Left renal pelvis (tissue), 4 donors: ENCODE results near the gene SHCBP1. TPM values are rescaled to one million over a fixed set of nuclear protein-coding genes. Genes with fewer than 3 reads are reported as not detected.
"Not testable (repeated sequence)": the region's sequence is repeated elsewhere in the genome, so short reads cannot be mapped to it uniquely, and the experiment has no call there.

Experiments used
- DNase-seq, 4 donors: peaks; one replicate each; pipeline ENCODE4 v3.0.0-alpha.2; 2013; ENCODE audit warnings: low read depth in 4 of 4, low spot score in 3 of 4
- polyA plus RNA-seq, 4 donors: library from polyadenylated mRNA; unstranded; fragments of 120-200 nt; gene quantifications; one replicate each; pipeline ENCODE4 v1.2.1, GENCODE V29; 2013; ENCODE audit not compliant: insufficient read length in 4 of 4

SHCBP1 gene
- 10 to 100 TPM in 1 of 4 donors, 1 to 10 TPM in 3; 8.3 to 11.5 (median 9.2) TPM for polyA plus RNA-seq

- peak; percentile 47 to 74 (median 64) for DNase-seq
These were observed at the start of gene SHCBP1 for GRCh38 chr16:46621006-46621933. Gene SHCBP1 (minus strand): TSS chr16:46621379. CDS start chr16:46621359, 20 bp downstream.

- DNase-seq = no peak
These were observed 40.9 kb upstream of the SHCBP1 start for GRCh38 chr16:46662123-46662522.

GRCh38 chr16:46658925-46659324 is 37.7 kb upstream of the SHCBP1 start:
- no peak for DNase-seq

GRCh38 chr16:46651305-46651704 is 30.1 kb upstream of the SHCBP1 start:
- no peak for DNase-seq

- no peak for DNase-seq
These were observed 29.1 kb upstream of the SHCBP1 start for GRCh38 chr16:46650254-46650623.

GRCh38 chr16:46649588-46650253 is 28.5 kb upstream of the SHCBP1 start:
- no peak for DNase-seq

- no peak for DNase-seq
These were observed 27.5 kb upstream of the SHCBP1 start for GRCh38 chr16:46648656-46649055.

- no peak for DNase-seq
These were observed 18.1 kb upstream of the SHCBP1 start for GRCh38 chr16:46638947-46639925.

GRCh38 chr16:46632778-46633733 is 11.9 kb upstream of the SHCBP1 start:
- DNase-seq = no peak

GRCh38 chr16:46629331-46630219 is 8.4 kb upstream of the SHCBP1 start:
- no peak for DNase-seq

GRCh38 chr16:46627746-46628145 is 6.6 kb upstream of the SHCBP1 start:
- no peak for DNase-seq

GRCh38 chr16:46626681-46627080 is 5.5 kb upstream of the SHCBP1 start:
- not testable (repeated sequence) for DNase-seq

- DNase-seq = not testable (repeated sequence)
These were observed 3.7 kb upstream of the SHCBP1 start for GRCh38 chr16:46624862-46625261.

GRCh38 chr16:46623707-46624106 is 2.5 kb upstream of the SHCBP1 start:
- DNase-seq = not testable (repeated sequence)

- DNase-seq = not testable (repeated sequence)
These were observed 2.1 kb upstream of the SHCBP1 start for GRCh38 chr16:46623246-46623645.

GRCh38 chr16:46621934-46622676 is 926 bp upstream of the SHCBP1 start:
- no peak for DNase-seq

GRCh38 chr16:46620266-46621005 is 743 bp downstream of the SHCBP1 start:
- DNase-seq = no peak
